GM18951 (cell line): ENCODE data around the gene FYCO1.
"Not testable (repeated sequence)": the region's sequence is repeated elsewhere in the genome, so short reads cannot be mapped to it uniquely, and the experiment has no call there.

Source experiments
- POLR2A ChIP-seq: IDR thresholded peaks from 4 replicates; pipeline ENCODE4 v1.6.1; 2011; ENCODE audit warnings: mild to moderate bottlenecking; ENCODE audit not compliant: insufficient read length, insufficient read depth; ENCODE audit errors: extremely low read depth
- in situ Hi-C: fragments of 300-500 bp; cut with MboI; formaldehyde crosslinking; loops from one replicate; pipeline ENCODE4 v1.12.0; 2022; ENCODE audit warnings: low sequenced_read_pairs, mixed read lengths, inconsistent platforms; ENCODE audit not compliant: unreplicated experiment

The FYCO1 gene

DNA sequence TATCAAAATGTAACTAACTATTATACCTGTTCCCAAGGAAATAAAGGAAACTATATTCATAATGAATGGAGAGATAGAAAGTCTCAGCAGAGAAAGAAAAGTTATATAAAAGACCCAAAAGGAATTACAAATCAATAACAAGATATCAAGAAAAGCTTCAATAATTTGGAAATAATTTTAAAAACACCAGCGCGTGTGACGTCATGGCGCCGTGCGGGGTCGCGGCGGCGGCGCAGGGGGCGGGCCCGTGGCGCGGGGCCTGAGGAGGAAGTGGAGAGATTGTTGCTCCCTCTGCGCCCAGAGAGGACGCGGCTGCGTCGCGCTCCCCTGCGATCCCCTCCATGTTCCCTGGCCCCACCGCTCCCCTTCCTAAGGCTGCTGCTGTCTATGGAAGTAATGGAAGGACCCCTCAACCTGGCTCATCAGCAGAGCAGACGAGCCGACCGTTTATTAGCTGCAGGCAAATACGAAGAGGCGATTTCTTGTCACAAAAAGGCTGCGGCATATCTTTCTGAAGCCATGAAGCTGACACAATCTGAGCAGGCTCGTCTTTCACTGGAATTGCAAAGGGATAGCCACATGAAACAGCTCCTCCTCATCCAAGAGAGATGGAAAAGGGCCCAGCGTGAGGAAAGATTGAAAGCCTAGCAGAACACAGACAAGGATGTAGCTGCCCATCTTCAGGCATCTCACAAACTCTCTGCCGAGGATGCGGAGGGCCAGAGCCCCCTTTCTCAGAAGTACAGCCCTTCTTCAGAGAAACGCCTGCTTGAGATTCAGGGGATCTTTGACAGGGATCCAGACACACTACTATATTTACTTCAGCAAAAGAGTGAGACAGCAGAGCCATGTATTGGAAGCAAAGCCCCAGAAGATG is 27.5 kb upstream of the FYCO1 start:
- in situ Hi-C loops: no loop called here
- no peak for TF ChIP-seq POLR2A

DNA sequence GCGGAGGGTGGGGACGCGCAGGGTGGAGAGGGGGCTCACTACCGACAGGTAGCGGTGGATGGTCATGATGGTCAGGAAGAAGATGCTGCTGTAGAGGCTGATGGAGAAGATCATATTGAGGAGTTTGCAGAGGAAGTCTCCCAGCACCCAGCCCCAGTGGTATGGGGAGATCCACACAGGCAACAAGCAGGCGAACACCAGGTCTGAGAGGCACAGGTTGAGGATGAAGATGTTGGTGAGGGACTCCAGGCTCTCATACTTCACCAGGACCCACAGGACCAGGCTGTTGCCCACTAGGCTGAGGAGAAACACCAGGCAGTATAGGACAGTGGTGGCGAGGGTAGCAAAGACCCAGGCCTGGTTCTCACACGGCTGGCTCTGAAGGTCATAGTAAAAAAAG is 25.9 kb upstream of the FYCO1 start:
- in situ Hi-C loops: no loop called here

DNA sequence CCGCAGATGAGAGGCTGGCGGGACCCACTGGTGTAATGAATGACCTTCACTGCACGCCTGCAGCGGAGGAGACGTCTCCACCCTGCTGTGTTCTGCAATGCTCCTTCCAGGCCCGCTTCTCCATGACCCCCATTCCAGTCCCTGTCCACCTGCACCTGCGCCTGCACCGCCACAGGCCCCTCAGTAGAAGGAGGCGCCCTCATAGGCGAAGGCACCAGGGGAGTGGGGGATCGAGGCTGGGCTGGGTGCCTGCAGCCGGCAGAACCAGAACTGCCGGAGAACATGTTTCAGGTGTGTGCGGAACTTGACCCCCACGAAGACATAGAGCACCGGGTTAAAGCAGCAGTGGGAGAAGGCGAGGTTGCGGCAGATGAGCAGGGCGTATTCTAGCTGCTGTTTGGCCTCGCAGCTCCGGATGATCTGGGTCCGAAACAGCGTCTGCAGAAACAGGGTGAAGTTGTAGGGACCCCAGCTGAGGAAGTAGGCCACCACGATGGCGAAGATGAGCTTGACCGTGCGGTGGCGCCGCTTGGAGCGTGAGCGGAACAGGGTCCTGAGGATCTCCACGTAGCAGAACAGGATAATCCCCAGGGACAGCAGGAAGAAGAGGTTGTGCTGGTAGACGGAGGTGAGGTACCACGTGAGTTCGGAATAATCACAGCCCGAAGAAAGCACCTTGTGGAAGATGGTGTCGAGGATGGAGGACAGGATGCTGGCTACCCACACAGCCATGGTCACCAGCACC is 25.3 kb upstream of the FYCO1 start:
- in situ Hi-C loops: no loop called here
- no peak for TF ChIP-seq POLR2A

More for the DNA sequence above, 25.9 kb upstream of the FYCO1 start:
- no peak for TF ChIP-seq POLR2A

DNA sequence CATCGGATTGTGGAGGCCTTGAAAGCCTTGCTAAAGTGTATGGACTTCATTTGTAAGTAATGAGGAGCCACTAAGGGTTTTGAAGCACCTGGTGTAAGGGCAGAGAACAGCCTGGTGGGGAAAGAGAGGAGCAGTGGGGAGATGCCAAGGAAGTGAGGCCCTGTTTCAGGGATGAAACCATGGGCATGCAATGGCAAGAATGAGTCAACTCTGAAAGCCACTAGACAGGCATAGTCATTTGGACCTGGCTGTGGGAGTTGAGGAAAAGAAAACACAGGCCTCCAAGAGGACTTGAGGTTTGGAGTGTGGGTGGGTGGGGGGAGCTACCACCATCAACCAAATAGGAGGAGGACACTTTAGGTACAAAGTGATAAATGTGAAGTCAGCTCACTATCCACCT is 24.1 kb upstream of the FYCO1 start:
- TF ChIP-seq POLR2A: no peak
- in situ Hi-C loops: no loop called here

DNA sequence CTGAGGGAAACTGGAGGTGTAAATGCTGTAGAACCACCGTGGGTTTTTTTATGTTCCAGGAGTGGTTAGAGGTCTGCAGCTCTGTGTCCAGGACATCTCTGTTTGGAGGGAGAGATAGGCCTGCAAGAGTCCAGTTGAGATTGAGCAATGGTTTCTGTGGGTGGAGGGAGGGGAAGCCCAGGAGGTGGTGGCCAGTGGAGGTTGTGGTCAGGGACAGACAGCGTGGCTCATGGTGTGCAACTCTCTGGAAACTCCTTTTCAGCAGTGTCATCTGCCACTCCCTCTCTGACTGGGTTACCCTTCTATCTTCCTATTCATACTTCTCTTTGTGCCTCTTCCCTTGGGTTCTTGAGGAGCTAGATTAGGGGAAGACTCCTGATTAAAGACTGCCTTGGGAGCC is 22.1 kb upstream of the FYCO1 start:
- TF ChIP-seq POLR2A: no peak
- in situ Hi-C loops: no loop called here

DNA sequence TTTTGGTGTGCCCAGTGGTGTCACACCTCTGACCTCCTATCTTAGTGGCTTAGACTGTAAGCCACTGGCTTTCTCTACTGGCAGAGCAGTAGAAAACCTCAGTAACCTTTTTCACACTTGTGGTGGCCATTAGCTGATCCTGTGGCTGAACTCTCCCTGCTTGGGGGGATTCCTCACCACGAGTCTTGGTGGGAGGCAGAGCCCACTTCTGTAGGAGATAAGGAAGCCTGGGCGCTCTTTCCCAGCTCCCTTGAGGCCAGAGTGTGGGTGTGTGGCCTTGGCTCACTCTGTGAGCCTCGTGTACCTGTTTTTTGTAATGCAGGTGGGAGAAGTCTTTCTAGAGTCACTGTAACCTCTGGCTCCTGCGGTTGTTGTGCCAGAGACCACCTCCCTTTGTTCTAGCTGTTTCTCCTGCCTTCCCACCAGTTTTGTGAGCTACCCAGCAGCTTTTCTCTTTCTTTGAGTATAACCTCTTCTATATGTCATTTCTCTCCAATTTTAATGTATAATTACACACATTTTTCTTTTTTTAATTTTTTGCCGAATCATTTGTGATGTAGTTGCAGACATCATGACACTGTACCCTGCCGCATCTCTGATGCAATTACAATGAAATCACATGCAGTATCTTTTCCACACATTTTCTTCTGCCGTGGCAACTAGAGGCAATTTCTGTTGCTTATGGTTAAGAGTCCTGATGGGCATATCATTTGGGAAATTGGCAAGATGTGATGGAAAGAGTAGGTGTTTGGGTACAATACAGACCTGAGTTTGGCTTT is 17.9 kb upstream of the FYCO1 start:
- in situ Hi-C loops: no loop called here
- no peak for TF ChIP-seq POLR2A

DNA sequence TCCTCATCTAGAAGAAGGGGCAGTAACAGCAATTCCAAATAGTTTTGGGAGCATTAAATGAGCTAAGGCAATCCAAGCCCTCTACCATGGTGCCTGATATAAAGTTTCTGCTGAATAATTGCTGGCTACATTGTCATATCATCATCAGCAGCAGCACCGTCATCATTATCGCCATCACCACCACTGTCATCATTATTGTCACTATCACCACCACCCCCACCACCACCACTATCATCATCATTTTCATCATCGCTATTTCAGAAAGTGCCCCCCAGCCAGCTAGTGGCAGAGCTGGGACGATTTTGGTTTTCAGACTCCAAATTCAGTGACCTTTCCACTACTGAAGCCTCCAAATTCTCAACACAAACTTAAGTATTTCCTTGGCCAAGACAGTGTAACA is 16.6 kb upstream of the FYCO1 start:
- TF ChIP-seq POLR2A: no peak
- in situ Hi-C loops: no loop called here

DNA sequence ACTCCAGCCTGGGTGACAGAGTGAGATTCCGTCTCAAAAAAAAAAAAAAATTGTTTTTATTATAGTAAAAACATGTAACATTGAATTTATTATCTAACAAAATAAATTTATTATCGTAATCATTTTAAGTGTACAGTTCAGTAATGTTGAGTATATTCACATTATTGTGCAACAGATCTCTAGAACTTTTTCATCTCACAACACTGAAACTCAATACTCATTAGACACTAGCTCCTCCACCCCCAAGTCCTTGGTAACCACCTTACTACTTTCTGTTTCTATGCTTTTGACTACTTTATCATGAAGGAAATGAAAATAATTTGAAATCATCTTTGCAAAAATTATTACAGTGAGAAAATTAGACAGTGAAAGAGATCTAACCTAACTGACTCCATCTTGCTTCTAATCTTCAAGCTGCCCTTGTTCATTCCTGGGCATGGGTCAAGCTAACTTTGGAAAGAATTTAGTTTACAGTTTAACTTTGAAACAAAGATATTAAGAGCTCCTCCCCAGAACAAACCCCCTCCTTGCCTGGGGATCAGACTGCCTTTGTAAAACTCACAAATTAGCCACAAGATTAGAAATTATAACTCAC is 15.0 kb upstream of the FYCO1 start:
- in situ Hi-C loops: no loop called here
- TF ChIP-seq POLR2A: no peak

DNA sequence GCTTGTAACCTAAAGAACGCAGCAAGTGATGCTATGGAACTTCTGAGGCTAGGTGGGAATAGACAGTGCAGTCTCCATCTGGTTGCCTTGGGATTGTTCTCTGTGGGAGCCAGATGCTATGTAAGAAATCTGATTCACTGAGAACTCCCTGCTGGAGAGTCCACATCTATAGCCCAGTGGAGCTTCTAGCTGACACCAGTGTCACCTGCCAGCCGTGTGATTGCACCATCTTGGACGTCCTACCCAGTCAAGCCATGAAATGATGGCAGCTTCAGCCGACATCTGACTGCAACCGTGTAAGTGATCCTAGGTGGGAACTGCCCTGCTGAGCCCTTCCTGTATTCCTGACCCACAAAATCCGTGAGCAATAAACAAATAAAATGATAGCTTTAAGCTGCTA is 12.4 kb upstream of the FYCO1 start:
- in situ Hi-C loops: no loop called here
- TF ChIP-seq POLR2A: no peak

DNA sequence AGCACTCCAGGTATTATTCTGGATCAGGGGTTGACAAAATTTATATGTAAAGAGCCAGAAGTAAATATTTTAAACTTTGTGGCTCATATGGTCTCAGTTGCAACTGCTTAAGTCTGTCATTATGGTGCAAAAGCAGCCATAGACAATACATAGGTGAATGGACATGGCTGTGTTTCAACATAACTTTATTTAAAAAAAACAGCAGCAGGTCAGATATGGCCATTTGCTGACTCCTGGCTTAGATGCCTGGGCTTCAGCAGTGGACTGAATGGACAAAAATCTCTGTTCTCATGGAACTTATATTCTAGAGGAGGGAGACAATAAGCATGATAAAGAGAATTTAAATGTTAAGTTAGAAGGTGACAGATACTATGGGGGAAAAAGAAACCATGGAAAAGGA is 11.7 kb upstream of the FYCO1 start:
- in situ Hi-C loops: no loop called here
- TF ChIP-seq POLR2A: no peak

DNA sequence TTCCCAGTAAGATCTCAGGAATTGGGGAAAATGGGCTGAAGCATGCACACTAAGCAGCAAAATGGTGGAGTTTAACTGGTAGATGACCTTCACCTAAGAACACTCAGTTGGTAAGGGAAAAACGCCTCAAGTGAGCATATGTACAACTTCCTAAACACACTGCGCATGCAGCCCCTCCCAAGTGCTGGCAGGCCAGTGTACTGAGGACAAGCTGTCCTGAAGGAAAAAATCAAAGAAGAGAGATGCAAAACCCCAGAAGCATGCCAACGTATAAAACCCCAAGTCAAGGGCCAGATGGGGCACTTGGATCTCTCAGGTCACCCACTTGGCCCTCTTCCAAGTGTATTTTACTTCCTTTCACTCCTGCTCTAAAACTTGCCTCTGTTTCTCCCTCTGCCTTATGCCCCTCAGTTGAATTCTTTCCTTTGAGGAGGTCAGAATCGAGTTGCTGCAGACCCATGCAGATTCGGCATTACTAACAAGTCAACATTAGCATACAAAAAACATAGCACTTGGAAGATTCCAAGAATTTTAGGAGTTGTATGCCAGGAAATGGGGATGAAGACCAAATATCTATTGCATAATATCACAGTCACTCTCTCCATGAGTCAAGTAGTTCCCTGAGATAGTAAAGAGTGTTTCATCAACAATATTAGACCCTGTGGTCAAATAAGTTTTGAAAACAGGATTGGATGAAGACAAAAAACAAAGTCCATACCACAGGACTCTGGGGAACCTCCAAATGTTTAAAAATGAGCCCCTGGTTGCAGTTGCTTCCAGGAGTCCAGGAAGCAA is 10.8 kb upstream of the FYCO1 start:
- no peak for TF ChIP-seq POLR2A
- in situ Hi-C loops: no loop called here

DNA sequence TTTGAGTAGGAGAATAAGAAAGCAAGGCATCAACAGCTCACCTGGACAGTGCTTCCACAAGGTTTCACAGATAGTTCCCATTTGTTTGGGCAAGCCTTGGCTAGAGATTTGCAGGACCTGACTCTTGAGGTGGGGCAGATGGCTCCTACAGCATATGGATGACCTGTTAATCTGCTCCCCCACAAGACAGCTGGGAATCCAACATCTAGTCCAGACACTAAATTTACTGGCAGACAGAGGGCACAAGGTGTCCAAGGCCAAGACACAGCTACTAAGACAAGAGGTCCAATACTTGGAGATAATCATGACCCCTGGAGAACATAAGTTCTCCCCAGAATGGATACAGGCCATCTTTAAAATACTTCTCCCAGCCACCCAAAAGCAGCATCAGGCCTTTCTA is 8.1 kb upstream of the FYCO1 start:
- in situ Hi-C loops: not testable (repeated sequence)
